Cardiac muscle cell (in vitro differentiated cells and primary cell): ENCODE measurements around the gene SPIRE1. TPM values are rescaled to one million over a fixed set of nuclear protein-coding genes. Genes with fewer than 3 reads are reported as not detected.

Experiments used
- DNase-seq, 2 donors: peaks; one replicate each; pipeline versions ENCODE4 v3.0.0 to v3.0.0-alpha.2; 2010 to 2017; ENCODE audit warnings: low read depth in 1 of 2, low spot score in 1 of 2
- H3K27ac ChIP-seq: fragments of 200-600 bp; sonication (generic); 2 replicates; pipeline ENCODE4 v1.5.1; 2016
- H3K27me3 ChIP-seq: fragments of 200-600 bp; sonication (generic); 2 replicates; pipeline ENCODE4 v1.6.0; 2016; ENCODE audit warnings: control low read depth
- H3K36me3 ChIP-seq: fragments of 200-600 bp; sonication (generic); 2 replicates; pipeline ENCODE4 v1.5.1; 2016; ENCODE audit warnings: control low read depth
- H3K4me1 ChIP-seq: fragments of 200-600 bp; sonication (generic); 2 replicates; pipeline ENCODE4 v1.8.1; 2017; ENCODE audit warnings: low read depth, mild to moderate bottlenecking, mixed run types
- H3K4me3 ChIP-seq: fragments of 200-600 bp; sonication (generic); 2 replicates; pipeline ENCODE4 v1.5.1; 2016; ENCODE audit warnings: mild to moderate bottlenecking
- H3K9me3 ChIP-seq: fragments of 200-600 bp; sonication (generic); 2 replicates; pipeline ENCODE4 v1.5.1; 2017; ENCODE audit warnings: low read depth, mild to moderate bottlenecking, control low read depth
- polyA plus RNA-seq: library from polyadenylated mRNA; unstranded; fragments of >200 nt; fragmentation: Nextera tagmentation; extraction: Ambion mirVana; gene quantifications from 2 replicates; pipeline ENCODE4 v1.2.1, GENCODE V29; 2016
- total RNA-seq: library from RNA; depleted of rRNA; stranded (reverse); fragments of >200 nt; gene quantifications from 2 replicates; pipeline ENCODE4 v1.2.3, GENCODE V29; 2016
- TF ChIP-seq, protein P1 (sequence below): IDR thresholded peaks from 2 replicates; pipeline ENCODE4 v1.5.1; 2012; ENCODE audit warnings: low read depth, mild to moderate bottlenecking, low read length

The SPIRE1 gene
- total and polyA plus RNA-seq, 2 experiments from 2014 or later, result 17.8 to 19.6 TPM

DNA sequence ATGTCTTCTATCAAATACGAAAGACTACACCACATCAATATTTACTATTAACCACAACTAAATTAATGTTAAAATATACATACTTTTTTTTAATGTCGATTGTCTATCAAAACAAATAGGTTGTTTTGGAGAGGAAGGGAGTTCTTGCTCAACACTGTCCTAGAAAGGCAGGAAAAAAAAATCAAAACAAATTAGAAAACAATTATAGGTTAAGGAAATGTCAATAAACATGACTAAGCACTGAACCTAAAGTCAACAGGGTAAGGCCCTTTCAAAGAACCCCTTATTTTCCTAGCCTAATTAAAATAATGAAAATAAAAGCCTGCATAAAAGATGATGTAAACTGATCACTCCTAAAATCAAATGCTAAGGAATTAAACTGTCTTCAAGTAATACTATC is 41.8 kb upstream of the SPIRE1 start:
- Histone ChIP-seq H3K4me3 (no peak overlapping the region), H3K36me3 (peaks cover 20% of the 10 kb centered on the region), H3K9me3 (no peaks in the 10 kb centered on the region), H3K27ac (no peak overlapping the region), H3K27me3 (no peaks in the 10 kb centered on the region), H3K4me1 (peaks cover 6% of the 10 kb centered on the region)
- TF ChIP-seq, protein P1, sequence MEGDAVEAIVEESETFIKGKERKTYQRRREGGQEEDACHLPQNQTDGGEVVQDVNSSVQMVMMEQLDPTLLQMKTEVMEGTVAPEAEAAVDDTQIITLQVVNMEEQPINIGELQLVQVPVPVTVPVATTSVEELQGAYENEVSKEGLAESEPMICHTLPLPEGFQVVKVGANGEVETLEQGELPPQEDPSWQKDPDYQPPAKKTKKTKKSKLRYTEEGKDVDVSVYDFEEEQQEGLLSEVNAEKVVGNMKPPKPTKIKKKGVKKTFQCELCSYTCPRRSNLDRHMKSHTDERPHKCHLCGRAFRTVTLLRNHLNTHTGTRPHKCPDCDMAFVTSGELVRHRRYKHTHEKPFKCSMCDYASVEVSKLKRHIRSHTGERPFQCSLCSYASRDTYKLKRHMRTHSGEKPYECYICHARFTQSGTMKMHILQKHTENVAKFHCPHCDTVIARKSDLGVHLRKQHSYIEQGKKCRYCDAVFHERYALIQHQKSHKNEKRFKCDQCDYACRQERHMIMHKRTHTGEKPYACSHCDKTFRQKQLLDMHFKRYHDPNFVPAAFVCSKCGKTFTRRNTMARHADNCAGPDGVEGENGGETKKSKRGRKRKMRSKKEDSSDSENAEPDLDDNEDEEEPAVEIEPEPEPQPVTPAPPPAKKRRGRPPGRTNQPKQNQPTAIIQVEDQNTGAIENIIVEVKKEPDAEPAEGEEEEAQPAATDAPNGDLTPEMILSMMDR, result no peak
- DNase-seq, result no peak

DNA sequence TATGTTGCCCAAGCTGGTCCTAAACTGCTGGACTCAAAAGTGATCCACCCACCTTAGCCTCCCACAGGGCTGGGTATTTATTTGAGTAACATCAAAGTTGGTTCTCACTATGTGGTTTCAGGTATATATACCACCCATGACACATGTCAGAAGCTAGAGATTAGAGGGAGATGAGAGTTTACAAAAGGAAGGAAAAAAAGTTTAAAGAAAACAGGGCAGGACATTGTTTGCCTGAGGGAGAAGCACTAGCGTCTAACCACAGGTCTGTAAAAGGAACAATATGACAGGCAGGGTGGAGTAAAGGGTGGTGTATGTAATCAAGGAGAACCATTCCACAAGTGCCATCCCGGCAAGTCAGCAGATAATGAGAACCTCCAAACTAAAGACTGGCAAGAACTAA is 36.1 kb upstream of the SPIRE1 start:
- Histone ChIP-seq H3K27me3 (no peaks in the 10 kb centered on the region), H3K27ac (no peak overlapping the region), H3K4me1 (no peaks in the 10 kb centered on the region), H3K36me3 (peaks cover 20% of the 10 kb centered on the region), H3K4me3 (no peak overlapping the region), H3K9me3 (no peaks in the 10 kb centered on the region)
- TF ChIP-seq, protein P1, result no peak
- no peak for DNase-seq

DNA sequence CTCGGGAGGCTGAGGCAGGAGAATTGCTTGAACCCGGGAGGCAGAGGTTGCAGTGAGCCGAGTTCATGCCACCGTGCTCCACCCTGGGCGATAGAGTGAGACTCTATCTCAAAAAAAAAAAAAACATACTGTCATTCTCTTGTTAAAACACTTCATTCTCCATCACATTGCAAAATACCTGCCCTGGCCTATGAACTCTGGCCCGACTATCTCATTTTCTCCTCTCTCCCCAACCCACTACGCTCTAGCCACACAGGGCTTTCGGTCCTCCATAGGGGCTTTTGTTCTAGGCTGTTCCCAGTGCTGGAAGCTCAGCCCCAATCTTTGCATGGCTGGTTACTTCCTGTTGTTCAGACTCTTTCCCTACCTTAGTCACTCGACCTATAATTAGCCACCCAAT is 34.3 kb upstream of the SPIRE1 start:
- TF ChIP-seq, protein P1, result no peak
- Histone ChIP-seq H3K27me3 (no peaks in the 10 kb centered on the region), H3K36me3 (peaks cover 13% of the 10 kb centered on the region), H3K4me3 (no peak overlapping the region), H3K4me1 (no peaks in the 10 kb centered on the region), H3K9me3 (no peaks in the 10 kb centered on the region), H3K27ac (no peak overlapping the region)
- DNase-seq, result no peak

DNA sequence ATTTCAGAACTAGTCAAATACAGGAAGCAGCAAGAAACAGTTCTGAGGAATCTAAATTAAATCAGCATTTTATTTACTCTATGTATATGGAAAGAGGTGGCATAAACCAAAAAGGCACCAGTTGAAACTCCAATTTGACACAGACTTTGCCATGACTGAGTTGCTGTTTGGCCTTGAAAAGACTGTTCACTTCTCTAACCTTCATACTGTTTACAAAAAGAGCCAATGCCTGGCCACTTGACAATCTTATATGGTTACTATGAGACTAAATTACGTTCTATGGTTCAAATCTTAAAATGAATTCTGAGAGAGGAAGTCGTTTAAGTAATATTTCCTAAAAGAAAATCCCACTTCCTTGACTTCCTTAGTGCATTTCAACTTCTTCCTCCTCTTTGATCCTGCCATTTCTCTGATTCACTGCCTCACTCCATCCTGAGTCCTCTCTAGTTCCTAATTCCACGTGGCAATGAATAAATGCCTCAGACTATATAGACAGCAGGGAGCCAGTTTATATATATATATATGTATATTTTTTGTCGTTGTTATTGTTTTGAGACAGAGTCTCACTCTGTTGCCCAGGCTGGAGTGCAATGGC is 31.4 kb upstream of the SPIRE1 start:
- no peaks in the 10 kb centered on the region for H3K9me3 ChIP-seq
- TF ChIP-seq, protein P1, result no peak
- DNase-seq, result no peak
- H3K27ac ChIP-seq, result no peak overlapping the region
- no peaks in the 10 kb centered on the region for H3K27me3 ChIP-seq
- H3K36me3 ChIP-seq, result peaks cover 23% of the 10 kb centered on the region
- no peaks in the 10 kb centered on the region for H3K4me1 ChIP-seq
- no peak overlapping the region for H3K4me3 ChIP-seq

DNA sequence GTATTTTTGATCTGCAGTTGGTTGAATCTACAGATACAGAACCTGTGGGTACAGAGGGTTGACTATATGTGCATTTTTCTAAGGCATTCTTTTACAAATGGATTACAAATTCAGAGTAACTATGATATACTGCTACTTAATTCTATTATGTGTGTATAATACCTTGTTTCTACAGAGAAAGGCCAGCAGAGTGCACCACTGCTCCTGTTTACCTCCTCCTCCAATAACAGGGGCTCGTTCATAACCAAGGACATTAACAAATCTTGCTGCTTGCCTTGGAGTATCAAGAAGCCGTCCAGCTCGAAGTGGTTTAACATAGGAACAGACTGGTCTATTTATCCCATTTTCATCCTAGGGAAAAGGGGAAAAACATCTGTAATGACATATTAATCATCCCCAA is 28.2 kb upstream of the SPIRE1 start:
- peak in 1 of 2 donors; percentile 39 for DNase-seq
- no peak overlapping the region for H3K27ac ChIP-seq
- TF ChIP-seq, protein P1, result peak; percentile 10
- H3K4me1 ChIP-seq, result no peaks in the 10 kb centered on the region
- H3K9me3 ChIP-seq, result no peaks in the 10 kb centered on the region
- no peaks in the 10 kb centered on the region for H3K27me3 ChIP-seq
- peaks cover 17% of the 10 kb centered on the region for H3K36me3 ChIP-seq
- H3K4me3 ChIP-seq, result no peak overlapping the region
